Subcutaneous adipose tissue (tissue), 4 donors: ENCODE results near the gene MKI67. TPM values are rescaled to one million over a fixed set of nuclear protein-coding genes. Genes with fewer than 3 reads are reported as not detected.

Source experiments
- total RNA-seq, 4 donors: library from RNA; depleted of rRNA; stranded (reverse); fragments of >200 nt; gene quantifications; one replicate each; pipeline ENCODE4 v1.1.0, GENCODE V29; 2016
- TF ChIP-seq, protein P1 (sequence below): fragments of 450-650 bp; IDR thresholded peaks from one replicate; pipeline ENCODE4 v1.5.1; 2016; ENCODE audit warnings: low read depth, mild to moderate bottlenecking, control low read depth, antibody characterized with exemption, moderate library complexity

The MKI67 gene
- total RNA-seq, 4 donors from 2014 or later = 0.49 to 6.5 (median 3.1) TPM

- TF ChIP-seq, protein P1, sequence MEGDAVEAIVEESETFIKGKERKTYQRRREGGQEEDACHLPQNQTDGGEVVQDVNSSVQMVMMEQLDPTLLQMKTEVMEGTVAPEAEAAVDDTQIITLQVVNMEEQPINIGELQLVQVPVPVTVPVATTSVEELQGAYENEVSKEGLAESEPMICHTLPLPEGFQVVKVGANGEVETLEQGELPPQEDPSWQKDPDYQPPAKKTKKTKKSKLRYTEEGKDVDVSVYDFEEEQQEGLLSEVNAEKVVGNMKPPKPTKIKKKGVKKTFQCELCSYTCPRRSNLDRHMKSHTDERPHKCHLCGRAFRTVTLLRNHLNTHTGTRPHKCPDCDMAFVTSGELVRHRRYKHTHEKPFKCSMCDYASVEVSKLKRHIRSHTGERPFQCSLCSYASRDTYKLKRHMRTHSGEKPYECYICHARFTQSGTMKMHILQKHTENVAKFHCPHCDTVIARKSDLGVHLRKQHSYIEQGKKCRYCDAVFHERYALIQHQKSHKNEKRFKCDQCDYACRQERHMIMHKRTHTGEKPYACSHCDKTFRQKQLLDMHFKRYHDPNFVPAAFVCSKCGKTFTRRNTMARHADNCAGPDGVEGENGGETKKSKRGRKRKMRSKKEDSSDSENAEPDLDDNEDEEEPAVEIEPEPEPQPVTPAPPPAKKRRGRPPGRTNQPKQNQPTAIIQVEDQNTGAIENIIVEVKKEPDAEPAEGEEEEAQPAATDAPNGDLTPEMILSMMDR = no peak
Measured at GRCh38 chr10:128065881-128066534, 60.2 kb downstream of the MKI67 start.

DNA sequence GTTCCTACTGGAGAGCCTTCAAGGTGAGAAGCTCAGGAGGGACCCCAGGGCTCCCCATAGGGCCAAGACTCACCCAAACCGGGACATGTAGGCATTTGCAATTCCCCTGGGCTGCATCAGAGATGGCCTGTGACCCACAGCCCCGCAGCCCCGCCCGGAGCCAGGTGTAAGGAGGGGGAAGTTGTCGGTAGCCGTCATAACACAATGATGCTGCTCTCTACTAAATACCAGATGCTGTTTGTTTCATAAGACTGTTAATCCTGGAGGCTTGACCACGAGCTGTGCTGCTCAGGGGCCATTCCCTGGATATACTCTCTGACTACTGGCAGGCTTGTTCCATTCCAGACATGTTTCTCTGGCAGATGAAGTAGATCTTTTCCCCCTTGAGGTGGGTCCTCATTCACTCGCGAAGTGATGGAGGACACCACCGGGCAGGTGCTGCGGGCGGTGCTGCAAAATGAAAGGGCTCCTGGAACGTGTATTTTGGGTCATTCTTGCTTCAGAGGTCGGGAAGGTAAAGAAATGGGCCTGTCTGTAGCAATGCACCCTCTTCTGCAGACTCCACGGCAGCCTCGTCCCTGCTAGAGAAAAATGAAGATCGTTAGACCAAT is 61.1 kb downstream of the MKI67 start:
- TF ChIP-seq, protein P1 = no peak

DNA sequence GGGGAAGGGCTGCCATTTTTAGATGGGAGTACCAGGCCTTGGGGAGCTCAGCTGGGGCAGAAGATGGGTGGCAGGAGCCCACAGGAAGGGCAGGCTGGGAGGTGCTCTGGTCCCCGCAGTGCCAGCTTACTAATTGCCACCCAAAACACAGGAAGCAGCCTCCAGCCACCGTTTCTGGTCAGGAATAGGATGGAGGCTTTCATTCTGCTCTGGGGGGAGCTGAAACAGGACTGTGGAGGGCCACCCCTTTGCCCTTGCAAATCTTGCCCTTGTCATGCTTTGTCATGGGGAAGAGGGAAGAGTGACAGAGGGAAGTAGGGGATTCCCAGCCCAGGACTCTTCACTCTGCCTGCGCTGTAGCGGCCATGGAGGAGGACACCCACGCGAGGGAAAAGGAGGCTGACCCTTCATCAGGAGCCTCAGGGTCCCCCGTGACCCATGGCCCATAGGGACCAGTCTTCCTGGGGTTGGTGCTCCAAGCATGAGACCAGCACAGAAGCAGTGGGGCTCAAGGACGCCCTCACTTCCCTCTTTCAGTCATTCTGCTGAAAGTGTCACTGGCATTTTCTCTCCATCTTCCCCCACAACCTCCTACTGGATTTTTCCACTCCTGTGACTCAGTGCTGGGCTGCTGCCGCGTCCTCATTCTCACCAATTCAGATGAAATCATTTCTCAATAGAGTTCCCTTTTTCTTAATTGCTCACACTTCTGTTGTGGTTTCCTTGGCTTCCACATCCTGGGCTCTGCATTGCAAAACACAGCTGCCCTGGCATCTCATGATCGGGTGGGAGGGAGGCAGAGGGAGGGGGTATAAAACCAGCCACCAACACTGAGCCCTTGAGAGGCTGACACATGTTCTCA is 61.9 kb downstream of the MKI67 start:
- TF ChIP-seq, protein P1 = no peak

- TF ChIP-seq, protein P1 = no peak
Measured at GRCh38 chr10:128063736-128064107, 62.5 kb downstream of the MKI67 start.

DNA sequence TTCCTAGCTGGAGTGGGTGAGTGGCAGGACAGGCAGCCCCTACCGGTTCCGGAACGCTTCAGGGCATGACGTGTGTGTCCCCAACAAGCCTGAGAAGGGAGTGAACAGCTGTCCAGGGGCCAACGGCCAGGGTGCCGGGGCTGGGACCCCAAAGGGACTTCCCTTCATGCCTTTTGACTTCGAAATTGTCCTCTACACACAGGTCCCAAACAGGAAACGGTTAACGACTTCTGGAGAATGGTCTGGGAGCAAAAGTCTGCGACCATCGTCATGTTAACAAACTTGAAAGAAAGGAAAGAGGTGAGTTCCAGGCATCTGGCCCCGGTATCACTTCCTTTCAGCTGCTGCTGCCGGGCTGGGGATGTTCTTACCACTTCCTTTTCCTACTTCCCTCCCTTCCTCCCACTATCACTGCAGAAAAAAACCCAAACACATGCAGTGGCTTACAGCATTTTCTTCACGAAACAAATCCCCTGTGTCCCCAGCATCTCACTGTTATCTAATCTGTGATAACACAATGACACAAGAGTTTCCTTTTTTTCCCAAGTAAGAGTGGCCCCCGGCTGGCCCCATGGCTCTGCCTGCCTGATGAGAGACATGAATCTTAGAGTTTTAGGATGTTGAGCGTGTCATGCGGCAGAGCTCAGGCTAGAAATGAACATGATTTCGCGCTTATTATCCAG is 63.2 kb downstream of the MKI67 start:
- TF ChIP-seq, protein P1 = no peak

DNA sequence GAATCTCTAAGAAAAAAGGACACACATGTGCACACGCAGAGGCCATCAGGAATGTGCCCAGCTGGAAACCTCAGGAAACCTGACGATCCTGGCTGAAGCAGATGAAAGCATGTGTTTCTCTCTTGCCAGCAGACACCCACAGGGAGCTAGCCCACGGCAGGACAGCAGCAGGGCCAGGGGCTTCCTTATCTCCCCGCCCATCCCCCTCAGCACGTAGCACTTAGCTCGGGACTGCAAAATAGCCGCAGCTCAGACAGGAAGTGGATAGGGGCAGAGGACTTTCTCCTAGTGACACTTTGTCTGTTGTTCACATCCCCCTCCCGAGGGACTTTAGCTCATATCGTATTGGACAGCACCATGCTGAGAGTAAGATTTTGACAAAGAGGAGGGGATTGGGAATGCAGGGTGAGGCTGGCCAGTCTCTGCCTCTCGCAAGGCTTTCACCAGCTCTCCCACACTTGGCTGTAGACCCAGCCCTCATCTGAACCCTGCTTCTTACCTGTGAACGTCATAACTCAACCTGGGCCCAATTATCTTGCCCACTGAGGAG is 63.8 kb downstream of the MKI67 start:
- TF ChIP-seq, protein P1 = no peak
